ENCODE measurements around the gene TMEM117.

The TMEM117 gene

GRCh38 chr12:44431647-44432343 is 595.9 kb downstream of the TMEM117 start:
- DNase-seq: no peak
- TF ChIP-seq POLR2A (IDR thresholded peaks at IDR 0.05; ENCODE audit: low read length) (no peak), GATA1 (IDR thresholded peaks at IDR 0.05; ENCODE audit: low read depth, low read length) (no peak)

GRCh38 chr12:44433659-44434058 is 597.8 kb downstream of the TMEM117 start:
- no peak for DNase-seq
- no peak for TF ChIP-seq GATA1 (IDR thresholded peaks at IDR 0.05; ENCODE audit: low read depth, low read length)
- TF ChIP-seq POLR2A (IDR thresholded peaks at IDR 0.05; ENCODE audit: low read length): no peak

GRCh38 chr12:44436756-44437155 is 600.9 kb downstream of the TMEM117 start:
- no peak for DNase-seq
- no peak for TF ChIP-seq GATA1 (IDR thresholded peaks at IDR 0.05; ENCODE audit: low read depth, low read length)
- TF ChIP-seq POLR2A (IDR thresholded peaks at IDR 0.05; ENCODE audit: low read length): no peak
